Measurements from ENCODE around the gene CAPN15.
"Not testable (repeated sequence)": the region's sequence is repeated elsewhere in the genome, so short reads cannot be mapped to it uniquely, and the experiment has no call there.

DNA sequence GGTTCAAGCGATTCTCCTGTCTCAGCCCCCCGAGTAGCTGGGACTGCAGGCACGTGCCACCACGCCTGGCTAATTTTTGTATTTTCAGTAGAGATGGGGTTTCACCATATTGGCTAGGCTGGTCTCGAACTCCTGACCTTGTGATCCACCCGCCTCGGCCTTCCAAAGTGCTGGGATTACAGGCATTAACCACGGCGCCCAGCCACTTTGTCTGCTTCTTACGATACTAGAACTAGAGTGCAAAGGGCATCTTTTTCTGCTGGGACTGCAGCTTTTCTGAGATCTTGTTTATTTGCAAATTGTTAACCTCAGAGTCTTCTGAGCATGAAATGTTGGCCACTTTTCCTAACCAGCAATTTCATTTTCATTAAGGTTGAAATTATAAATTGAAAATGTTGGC lies 49.2 kb upstream of the CAPN15 start:
- TF ChIP-seq, protein P1, sequence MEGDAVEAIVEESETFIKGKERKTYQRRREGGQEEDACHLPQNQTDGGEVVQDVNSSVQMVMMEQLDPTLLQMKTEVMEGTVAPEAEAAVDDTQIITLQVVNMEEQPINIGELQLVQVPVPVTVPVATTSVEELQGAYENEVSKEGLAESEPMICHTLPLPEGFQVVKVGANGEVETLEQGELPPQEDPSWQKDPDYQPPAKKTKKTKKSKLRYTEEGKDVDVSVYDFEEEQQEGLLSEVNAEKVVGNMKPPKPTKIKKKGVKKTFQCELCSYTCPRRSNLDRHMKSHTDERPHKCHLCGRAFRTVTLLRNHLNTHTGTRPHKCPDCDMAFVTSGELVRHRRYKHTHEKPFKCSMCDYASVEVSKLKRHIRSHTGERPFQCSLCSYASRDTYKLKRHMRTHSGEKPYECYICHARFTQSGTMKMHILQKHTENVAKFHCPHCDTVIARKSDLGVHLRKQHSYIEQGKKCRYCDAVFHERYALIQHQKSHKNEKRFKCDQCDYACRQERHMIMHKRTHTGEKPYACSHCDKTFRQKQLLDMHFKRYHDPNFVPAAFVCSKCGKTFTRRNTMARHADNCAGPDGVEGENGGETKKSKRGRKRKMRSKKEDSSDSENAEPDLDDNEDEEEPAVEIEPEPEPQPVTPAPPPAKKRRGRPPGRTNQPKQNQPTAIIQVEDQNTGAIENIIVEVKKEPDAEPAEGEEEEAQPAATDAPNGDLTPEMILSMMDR (IDR thresholded peaks at IDR 0.05; ENCODE audit: insufficient read depth, low read depth, low read length), result not testable (repeated sequence)
- TF ChIP-seq EZH2 (IDR thresholded peaks at IDR 0.05; ENCODE audit: insufficient read depth, low read length), result not testable (repeated sequence)
